DND-41 (cell line): ENCODE results near the gene USP35.

ENCODE experiments used
- CTCF ChIP-seq: IDR thresholded peaks from 2 replicates; pipeline ENCODE4 v1.5.1; 2012; ENCODE audit warnings: borderline replicate concordance, low read length, moderate library complexity, mild to moderate bottlenecking; ENCODE audit not compliant: poor library complexity, severe bottlenecking; ENCODE audit errors: extremely low read depth
- EZH2 ChIP-seq: IDR thresholded peaks from 3 replicates; pipeline ENCODE4 v1.6.1; 2012; ENCODE audit warnings: borderline replicate concordance, low read depth, mild to moderate bottlenecking, moderate library complexity, low read length, inconsistent platforms; ENCODE audit not compliant: severe bottlenecking

- TF ChIP-seq CTCF (no peak), EZH2 (no peak)
Observed at GRCh38 chr11:78216571-78217287, 28.0 kb downstream of the USP35 start.
